GM18873 (cell line): ENCODE measurements around the gene ZBTB46.

Experiments used
- ATAC-seq: cut with Tn5 transposase; IDR thresholded peaks from one replicate; pipeline ENCODE4 v1.9.1; 2021; ENCODE audit warnings: mild to moderate bottlenecking, moderate library complexity, moderate number of reproducible peaks; ENCODE audit not compliant: unreplicated experiment, low FRiP score

ZBTB46 gene

DNA sequence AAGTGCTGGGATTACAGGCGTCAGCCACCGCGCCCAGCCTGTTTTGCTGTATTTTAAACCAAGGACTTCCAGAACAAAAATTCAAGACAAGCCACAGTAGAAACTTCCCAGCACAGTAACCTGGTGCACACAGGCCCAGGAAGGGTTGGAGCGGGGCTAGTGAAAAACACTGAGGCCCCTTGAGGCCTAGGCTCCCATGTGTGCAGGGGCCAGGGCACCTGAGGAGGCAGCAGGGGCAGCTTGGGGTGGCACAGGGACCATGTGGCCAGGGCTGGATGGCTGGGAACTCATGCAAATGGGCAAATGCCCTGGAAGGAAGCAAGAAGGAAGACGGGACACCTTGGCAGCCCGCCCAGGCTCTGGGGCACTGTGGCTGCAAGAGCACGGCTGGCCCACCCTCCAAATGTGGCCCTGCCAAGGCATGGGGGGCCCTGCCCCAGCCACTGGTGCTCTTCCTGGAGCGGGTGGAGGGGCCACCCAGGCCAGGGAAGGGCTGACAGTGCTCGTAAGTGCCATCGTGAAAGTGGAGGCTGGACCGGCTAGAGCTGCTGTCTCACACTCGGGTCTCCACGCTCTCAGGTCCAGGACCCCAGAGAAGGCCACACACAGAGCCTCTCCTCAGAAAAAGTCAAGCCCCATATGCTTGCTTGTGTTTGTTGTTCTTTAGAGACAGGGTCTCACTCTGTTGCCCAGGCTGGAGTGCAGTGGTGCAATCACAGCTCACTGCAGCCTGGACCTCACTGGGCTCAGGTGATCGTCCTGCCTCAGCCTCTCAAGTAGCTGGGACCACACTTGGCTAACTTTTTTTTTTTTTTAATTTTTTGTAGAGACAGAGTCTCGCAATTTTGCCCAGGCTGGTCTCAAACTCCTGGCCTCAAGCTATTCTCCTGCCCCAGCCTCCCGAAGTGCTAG lies 81.2 kb downstream of the ZBTB46 start:
- ATAC-seq: no peak

DNA sequence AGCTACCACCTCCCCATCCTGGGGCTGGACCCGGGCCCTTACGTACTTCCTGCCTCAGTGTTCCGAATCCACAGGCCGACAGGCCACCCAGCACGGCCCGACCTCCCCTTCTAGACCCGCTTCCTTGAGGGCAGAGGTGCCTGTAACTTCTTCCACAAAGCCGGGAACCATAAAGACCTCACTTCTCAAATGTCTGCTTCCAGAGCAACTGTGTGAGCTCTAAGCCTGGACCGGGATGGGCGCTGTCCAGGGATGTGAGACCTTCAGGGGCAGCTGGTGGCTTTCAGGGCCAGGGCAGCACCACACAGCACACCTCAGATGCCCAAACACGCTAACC lies 82.2 kb downstream of the ZBTB46 start:
- no peak for ATAC-seq

DNA sequence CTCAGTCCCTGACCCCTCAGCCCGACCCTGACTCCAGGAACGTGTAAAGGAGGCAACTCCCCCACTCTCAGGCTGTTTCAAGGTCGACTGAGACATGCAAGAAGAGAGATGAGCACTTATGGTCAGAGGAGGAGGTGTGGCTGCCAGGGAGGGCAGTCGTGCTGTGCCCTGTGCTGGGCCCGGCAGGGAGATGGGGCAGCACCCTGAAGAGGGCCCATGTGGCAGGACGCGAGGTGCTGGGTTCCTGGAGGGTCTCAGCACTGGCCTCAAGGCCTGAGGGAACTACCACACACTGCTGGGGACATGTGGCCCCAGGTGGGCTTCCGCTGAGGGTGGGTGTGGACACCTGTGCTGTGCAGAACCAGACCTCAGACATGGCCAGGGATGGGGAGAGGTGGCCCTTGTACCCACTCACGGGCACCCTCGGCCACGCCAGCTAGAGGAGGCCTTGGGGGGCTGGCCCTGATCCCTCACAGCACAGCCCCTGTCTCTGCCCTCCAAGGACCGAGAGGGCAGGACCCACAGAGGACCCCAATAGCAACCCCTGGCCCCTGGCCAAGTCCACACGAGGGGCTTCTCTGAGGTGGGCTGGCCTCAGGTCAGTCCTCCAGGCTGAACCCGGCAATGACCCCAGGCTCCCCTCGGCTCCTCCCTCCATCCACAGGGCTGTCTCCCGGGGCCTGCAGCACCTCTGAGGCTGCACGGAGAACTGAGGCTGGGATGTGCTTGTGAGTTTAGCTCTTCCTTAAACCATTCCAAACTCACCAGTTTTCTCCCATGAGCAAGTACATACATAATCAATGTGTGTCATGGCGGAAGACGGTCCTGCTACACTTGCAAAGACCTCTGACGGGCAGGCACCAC lies 82.8 kb downstream of the ZBTB46 start:
- ATAC-seq: no peak

DNA sequence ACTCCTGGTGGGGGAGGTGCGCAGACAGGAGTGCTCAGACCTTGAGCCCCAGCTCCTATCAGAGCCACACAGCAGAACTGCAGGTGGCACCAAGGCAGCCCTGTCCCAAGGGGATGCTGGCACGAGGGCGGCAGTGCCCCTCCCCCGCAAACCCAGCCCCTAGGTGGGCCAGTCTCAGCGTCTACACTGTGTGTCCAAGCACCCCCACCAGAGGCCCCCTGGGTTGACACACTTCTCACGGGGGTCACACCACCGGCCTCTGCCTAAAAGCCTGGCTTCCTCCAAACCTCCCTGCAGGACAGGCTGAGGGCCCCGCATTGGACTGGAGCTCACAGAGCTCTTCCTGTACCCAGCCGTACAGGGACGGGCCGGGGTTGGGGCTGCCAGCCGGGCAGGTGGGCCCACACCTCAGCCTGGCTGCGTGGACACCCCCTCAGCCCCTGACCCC lies 83.4 kb downstream of the ZBTB46 start:
- ATAC-seq: no peak

DNA sequence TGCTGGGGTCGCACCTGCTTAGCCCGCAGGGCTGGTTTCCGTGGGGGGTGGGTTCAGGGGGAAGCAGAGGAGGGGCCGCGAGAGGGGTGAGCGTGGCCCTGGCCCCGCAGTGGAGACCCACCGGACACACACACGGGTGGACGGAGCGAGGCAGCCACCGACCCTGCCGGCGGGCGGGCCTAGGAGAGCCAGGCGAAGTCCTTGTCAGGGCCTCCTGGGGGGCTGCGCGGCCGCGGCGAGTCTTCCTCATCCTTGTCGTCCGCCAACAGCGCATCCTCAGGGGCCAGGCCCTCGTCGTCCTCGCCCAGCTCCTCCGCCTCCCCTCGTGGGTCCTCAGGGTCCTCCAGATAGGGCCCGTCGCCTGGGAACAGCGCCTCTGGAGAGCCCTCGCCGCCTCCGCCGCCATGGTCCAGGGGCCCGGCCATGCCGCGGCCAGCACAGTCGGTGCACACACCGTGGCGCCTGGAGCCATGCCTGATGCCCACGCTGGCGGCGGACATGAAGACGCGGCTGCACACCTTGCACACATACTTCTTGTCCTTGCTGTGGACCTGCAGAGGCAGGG lies 84.2 kb downstream of the ZBTB46 start:
- ATAC-seq: no peak

DNA sequence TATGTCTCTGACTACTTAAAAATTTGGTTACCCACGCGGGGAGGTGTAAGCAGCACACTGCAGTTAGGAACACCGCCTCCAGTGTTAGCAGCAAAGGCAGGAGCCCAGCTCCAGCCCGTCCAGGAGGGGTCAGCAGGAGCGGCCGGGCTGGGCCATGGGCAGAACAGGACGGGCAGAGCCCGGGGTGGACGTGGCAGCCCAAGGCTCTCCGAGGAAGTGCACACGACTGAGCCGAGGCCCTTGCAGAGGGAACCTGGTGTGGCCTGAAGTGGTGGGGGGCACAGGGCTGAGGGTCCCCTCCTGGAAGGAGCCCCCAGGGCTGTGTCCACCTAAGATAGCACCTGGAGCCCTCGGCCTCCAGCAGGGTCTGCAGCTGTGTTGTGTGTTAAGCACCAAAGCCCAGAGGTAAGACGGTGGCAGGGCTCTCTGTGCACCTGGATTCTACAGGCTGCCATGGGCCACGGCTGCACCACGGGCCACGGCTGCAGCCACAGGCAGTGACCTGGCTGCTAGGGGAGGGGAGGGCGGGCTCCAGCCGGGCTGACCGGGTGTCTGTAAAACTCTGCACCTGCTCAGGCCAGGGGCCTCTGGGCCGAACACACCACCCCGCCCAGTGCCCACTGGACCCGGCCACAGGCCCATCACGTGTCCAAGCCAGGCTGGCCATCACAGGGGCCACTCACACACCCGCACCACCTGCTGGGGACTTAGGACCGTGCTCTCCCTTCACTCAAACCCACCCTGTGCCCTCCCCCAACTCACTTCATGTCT lies 84.9 kb downstream of the ZBTB46 start:
- no peak for ATAC-seq

DNA sequence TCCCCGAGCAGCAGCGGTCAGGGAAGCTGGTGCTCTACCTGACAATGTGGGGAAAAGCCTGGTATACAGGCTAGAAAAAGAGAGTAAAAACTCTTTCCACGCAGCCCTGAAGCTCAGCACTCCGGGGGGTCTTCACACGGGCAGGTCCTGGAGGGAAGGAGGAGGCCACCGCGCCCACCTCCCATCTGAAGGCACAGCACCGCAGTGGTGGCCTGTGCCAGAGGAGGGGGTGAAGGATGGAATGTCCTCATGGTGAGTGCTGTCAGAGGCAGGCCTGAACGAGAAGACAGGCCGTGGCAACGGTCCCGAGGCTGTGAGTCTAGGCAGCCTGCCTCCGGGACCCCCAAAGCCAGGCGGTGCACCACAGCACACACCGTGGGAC lies 85.6 kb downstream of the ZBTB46 start:
- ATAC-seq: no peak

DNA sequence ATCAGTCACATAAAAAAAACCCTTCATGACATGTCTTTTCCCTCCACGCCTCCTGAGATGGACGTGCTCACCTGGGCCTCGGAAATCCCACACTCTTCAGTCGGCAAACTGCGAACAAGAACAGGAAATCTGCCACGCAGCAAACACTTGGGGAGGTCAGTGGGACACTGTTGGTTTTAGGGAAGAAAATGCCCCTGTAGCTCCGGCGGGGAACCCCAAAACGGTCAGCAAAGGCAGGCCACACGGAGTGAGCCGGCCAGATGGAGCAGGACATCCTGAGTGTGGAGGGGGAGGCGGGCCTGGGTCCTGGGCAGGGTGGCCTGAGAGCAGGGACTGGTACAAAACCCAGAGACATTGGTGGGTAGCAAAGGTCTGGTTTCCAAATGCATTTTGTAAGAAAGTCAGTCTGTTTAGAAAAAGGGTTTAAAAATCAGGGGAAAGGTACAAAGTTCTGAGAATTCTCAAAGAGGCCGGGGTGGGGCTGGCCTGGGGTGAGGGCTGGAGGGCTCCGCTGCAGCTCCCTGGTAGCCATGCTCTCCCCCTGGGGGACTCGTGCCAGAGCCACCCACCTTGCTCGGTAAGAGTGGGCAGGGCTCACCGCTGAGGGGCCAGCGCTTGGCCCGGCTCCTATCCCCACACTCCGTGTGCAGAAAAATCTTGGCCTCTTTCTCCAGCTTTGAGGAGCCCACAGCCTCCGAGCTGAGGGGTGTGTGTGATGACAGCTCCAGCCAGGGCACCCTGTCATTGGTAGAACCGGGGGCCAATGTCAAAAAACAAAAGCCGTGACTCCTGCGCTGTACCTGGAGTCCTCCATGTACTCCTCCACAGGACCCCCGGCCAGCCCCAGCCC lies 86.3 kb downstream of the ZBTB46 start:
- no peak for ATAC-seq

DNA sequence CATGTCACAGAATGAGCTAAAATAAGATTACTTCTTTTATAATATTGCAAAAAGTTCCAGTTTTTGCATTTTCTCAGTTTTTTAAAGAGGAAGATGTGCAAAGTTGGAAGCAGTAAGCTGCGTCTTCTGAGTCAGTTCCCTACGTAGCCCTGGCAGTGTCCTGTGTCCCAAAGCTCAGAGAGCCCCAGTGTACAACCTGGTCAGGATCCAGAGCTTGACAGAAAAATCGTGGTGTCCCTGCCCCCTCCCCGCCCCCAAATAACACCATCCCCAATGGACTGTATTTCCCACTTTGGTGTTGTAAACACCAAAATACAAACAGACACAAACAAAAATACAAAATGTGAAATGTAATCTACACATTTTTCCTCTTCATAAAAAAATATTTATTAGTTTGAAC lies 86.9 kb downstream of the ZBTB46 start:
- no peak for ATAC-seq

DNA sequence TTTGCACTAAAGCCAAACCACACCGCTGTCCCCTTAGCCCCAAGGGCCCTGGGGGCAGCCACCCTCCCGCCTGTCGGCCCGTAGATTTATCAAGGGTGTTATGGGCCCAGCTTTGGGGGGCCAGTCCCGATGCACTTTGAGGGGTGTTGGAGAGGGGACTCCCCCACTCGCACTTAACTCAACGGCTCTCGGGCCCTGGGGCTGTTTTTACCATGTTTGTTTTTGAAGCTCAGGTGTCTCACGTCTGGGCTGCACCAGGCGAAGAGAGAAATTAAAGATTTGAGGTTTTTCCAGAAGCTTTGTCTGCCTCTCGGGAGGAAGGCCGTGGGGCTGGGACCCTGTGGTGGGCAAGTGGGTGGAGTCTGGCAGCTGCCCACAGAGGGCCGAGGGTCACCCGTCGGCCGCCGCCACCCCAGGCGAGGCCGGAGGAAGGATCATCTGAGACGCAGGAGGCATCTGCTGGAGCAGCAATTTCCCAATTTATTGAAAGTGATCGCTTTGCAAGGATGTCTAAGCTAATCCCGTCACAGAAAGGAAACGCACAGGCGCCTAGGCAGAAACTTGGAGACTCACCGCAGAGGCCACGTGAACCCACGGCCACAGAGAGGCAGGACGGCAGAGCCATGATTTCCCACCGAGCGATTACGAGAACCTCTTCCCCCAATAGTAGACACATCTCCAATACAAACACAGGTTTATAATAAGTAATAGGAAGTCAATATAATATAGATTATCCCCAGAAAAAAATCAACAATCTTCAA lies 87.7 kb downstream of the ZBTB46 start:
- no peak for ATAC-seq

DNA sequence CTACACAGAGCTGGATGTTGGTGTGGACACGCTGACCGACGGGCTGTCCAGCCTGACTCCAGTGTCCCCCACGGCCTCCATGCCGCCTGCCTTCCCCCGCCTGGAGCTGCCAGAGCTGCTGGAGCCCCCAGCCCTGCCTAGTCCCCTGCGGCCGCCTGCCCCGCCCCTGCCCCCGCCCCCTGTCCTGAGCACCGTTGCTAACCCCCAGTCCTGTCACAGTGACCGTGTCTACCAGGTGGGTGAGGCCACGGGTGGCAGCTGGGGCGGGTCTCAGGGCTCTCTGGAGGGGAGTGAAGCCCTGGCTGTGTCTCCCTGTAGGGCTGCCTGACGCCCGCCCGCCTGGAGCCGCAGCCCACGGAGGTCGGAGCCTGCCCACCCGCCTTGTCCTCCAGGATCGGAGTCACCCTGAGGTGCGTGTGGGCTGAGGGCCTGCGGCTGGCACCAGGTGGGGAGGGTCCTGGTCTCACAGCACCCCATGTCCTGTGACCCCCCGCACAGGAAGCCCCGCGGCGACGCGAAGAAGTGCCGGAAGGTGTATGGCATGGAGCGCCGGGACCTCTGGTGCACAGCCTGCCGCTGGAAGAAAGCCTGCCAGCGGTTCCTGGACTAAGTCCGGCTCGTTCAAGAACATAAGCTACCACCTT lies 88.6 kb downstream of the ZBTB46 start:
- ATAC-seq: no peak

DNA sequence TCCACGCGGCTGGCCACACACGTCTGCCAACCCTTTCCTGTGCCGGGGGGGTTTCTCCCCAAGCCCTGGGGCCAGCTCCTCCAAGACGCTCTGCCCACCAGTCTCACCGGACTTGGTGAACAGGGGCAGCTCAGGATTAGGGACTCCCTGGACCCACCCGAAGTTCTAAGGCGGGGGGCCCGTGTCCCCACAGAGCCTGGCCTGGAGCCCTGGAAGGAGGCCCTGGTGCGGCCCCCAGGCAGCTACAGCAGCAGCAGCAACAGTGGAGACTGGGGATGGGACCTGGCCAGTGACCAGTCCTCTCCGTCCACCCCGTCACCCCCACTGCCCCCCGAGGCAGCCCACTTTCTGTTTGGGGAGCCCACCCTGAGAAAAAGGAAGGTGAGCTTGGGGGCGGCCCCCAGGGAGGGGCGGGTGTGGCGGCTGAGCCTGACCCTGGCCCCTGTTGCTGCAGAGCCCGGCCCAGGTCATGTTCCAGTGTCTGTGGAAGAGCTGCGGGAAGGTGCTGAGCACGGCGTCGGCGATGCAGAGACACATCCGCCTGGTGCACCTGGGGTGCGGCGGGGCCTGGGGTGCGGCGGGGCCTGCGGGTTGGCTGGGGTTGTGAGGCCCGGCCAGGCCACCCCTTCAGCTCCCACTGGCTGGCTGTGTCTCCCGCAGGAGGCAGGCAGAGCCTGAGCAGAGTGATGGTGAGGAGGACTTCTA lies 89.2 kb downstream of the ZBTB46 start:
- no peak for ATAC-seq

DNA sequence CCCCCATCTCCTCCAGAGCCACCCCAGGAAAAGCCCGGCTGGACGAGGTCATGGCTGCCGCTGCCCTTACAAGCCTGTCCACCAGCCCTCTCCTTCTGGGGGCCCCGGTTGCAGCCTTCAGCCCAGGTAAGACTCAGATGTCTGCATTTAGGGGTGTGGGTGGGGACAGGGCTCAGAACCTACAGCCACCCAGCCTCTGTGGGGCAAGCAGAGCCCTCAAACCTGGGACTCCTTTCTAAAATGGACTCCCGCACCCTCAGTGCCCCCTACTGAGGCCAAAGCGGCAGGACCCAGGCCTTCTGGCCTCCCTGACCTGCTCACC lies 89.7 kb downstream of the ZBTB46 start:
- ATAC-seq: no peak

DNA sequence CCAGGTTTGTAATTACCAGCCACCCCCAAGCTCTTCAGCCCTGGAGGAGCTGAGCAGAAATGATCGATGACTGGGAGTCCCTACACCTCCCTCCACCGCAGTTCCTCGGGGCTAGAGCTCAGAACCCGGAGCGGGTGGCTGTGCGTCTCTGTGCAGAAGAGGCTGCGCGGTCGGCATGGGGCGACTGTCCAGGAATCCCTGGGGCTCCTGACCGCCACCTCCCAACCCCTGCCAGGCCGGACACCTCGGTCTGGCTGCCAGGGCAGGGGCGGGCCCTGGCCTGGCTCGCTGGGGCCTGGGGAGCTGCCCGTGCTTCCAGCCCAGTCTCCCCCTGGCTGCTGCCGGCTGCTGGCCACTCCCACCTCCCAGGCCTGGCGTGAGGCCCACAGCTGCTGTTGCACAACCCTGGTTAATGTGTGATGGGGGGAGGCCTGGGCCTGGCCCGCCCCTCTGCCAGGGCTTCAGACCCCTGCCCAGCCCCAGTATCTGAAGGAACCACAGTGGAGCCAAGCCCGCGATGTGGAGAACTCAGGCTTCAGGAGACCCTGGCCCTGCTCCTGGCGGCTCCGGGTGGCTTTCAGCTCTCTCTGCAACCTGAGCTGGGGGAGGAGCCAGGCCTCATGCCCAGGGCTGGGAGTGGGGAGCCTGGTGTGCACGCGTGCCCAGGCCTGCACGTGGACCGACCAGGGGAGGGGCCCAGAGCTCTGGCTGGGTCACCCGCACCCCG lies 90.3 kb downstream of the ZBTB46 start:
- ATAC-seq: no peak

DNA sequence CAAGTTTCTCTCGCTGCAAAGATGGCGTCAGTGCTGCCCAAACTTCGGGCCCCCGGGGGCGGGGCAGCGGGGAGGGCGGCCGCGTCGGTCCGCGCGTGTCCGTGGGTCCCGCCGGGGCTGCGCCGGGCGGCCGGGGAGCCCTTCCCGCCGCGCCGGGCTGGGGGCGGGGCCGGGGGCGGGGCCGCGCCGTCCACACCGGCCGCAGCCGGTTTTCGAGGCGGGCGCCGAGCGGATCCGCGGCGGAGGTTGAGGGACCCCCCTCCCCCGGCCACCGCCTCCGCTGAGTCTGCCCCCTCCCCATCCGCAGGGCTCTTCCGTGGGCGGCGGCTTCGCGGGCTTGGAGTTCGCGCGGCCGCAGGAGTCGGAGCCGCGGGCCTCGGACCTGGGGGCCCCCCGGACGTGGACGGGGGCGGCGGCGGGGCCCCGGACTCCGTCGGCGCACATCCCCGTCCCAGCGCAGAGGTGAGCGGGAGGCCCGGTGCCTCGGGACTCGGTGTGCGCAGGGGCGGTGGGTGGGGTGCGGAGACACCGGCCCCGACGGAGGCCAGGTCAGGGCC lies 90.9 kb downstream of the ZBTB46 start:
- ATAC-seq: no peak

DNA sequence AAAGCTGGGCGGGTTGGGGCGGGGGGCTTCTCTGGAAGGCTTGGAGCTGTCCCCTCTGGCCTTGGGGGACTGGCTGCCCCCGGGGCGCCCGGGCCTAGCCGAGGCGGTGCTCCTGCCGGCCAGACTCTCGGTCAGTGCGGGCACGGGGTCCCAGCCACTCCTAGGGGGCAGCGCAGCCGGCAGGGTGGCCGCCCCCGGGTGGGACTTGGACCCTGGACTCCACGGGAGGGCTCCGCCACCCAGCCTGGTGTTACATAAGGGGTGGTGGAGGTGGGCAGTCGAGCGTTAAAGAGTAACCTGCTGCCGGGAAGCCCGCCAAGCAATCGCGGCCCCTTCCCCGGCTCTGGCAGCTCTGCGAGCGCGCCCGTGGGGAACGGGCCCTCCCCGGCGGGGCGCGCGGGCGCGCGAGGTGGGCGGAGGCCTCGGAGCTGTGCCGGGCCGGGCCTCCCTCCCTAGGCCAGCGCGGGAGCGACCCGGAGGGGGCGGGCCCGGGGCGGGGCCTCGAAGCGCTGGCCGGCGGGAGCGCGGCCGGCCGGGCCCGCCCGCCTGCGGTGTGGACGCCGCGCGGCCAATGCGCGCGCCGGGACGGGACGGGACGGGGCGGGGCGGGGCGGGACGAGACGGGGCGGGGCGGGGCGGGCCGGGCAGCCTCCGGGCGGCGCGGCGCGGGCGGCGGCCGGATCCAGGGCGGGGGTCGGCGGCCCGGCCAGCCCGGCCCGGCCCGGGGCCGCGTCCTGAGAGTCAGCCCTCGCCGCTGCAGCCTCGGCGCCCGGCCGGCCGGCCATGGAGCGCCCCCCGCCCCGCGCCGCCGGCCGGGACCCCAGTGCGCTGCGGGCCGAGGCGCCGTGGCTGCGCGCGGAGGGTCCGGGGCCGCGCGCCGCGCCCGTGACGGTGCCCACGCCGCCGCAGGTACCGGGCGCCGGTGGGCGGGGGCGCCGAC lies 91.7 kb downstream of the ZBTB46 start, which contains the start of gene SLC2A4RG:
Gene SLC2A4RG (plus strand): TSS at position 647 of the 940 bp plus-strand sequence. CDS start 137 bp downstream, at position 784.
- no peak for ATAC-seq
